ENCODE results near the gene CHST4. TPM values are rescaled to one million over a fixed set of nuclear protein-coding genes. Genes with fewer than 3 reads are reported as not detected.

Gene CHST4
- total RNA-seq, 1 donor from 2014 or later: not detected

DNA sequence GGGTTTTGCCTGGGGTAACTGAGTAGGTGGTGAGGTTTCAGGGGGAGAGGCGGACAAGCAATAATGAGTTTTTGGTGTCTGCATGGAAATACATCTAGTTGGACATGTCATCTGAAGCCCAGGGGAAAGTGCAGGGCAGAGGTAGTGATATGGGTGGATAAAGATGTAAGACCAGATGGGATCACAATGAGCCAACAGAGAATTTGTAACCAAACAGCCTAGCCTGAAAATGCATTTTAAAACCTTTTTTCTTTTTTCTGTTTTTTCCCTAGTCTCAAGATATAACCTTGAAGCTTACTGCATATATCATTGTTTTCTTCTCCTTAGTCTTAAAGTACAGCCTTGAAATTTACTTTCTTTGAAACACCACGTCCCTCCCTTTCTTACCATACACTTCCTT is 33.4 kb upstream of the CHST4 start:
- DNase-seq (no peak), ATAC-seq (ENCODE audit: low read depth) (no peak)
- TF ChIP-seq, protein P1, sequence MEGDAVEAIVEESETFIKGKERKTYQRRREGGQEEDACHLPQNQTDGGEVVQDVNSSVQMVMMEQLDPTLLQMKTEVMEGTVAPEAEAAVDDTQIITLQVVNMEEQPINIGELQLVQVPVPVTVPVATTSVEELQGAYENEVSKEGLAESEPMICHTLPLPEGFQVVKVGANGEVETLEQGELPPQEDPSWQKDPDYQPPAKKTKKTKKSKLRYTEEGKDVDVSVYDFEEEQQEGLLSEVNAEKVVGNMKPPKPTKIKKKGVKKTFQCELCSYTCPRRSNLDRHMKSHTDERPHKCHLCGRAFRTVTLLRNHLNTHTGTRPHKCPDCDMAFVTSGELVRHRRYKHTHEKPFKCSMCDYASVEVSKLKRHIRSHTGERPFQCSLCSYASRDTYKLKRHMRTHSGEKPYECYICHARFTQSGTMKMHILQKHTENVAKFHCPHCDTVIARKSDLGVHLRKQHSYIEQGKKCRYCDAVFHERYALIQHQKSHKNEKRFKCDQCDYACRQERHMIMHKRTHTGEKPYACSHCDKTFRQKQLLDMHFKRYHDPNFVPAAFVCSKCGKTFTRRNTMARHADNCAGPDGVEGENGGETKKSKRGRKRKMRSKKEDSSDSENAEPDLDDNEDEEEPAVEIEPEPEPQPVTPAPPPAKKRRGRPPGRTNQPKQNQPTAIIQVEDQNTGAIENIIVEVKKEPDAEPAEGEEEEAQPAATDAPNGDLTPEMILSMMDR (IDR thresholded peaks at IDR 0.05): no peak
- intact Hi-C loops (cut with micrococcal nuclease): no loop called here
- Mint-ChIP-seq H3K9me3 (no peaks in the 10 kb centered on the region), H3K27me3 (peaks cover 8% of the 10 kb centered on the region), H3K4me3 (no peak overlapping the region), H3K27ac (no peak overlapping the region), H3K4me1 (no peaks in the 10 kb centered on the region), H3K36me3 (ENCODE audit: low read depth) (no peaks in the 10 kb centered on the region)
- ChIA-PET POLR2A (no interaction called here), CTCF (no interaction called here)

DNA sequence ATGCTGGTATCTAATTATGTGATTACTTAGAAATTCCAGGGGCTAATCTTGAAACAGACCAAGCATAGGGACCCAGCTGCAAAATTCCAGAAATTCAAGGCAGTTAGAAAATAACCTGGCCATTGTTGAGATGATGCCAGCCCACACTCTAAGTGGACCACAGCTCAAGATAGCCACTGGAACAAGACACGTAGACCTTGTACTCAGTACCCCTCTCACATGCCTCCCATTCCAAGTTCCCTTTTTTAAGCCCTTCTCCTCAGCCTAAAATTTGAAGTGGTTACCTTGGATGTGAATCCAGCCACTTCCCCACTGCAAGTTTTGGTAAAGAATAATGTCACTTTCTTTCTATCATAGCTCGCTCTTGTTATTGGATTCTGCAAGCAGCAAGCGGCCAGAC is 33.0 kb upstream of the CHST4 start:
- TF ChIP-seq, protein P1 (IDR thresholded peaks at IDR 0.05): no peak
- no peaks in the 10 kb centered on the region for H3K4me1 Mint-ChIP-seq
- H3K36me3 Mint-ChIP-seq (ENCODE audit: low read depth): no peaks in the 10 kb centered on the region
- no peak overlapping the region for H3K27ac Mint-ChIP-seq
- intact Hi-C loops (cut with micrococcal nuclease): no loop called here
- ChIA-PET CTCF (no interaction called here), POLR2A (no interaction called here)
- peaks cover 9% of the 10 kb centered on the region for H3K27me3 Mint-ChIP-seq
- ATAC-seq (ENCODE audit: low read depth): no peak
- H3K4me3 Mint-ChIP-seq: no peak overlapping the region
- DNase-seq: no peak
- H3K9me3 Mint-ChIP-seq: no peaks in the 10 kb centered on the region

DNA sequence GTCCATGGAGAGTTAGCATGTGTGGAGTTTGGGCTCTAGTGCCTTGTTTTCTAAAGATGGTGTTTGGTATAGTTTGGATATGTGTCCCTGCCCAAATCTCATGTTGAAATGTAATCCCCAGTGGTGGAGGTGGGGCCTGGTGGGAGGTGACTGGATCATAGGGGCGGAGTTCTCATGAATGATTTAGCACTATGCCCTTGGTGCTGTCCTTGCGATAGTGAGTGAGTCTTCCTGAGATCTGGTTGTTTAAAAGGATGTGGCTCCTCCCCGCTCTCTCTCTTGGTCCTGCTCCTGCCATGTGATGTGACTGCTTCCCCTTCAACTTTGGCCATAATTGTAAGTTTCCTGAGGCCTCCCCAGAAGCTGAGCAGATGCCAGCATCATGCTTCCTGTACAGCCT is 28.2 kb upstream of the CHST4 start:
- TF ChIP-seq, protein P1 (IDR thresholded peaks at IDR 0.05): no peak
- intact Hi-C loops (cut with micrococcal nuclease): loop anchor here (5.0 kb wide), 1 partner anchor 36 kb away; the partner anchor contains the start of gene ZNF23
- H3K27ac Mint-ChIP-seq: no peak overlapping the region
- no peak for DNase-seq
- H3K9me3 Mint-ChIP-seq: no peaks in the 10 kb centered on the region
- ATAC-seq (ENCODE audit: low read depth): no peak
- ChIA-PET POLR2A (no interaction called here), CTCF (interaction anchor here (2.2 to 6.0 kb wide), 3 partner anchors 36 to 113 kb away, joined by 15 to 135 read pairs (median 54); partner anchors contain the start of gene ZNF23)
- peaks cover 19% of the 10 kb centered on the region for H3K27me3 Mint-ChIP-seq
- no peaks in the 10 kb centered on the region for H3K36me3 Mint-ChIP-seq (ENCODE audit: low read depth)
- H3K4me3 Mint-ChIP-seq: no peak overlapping the region
- H3K4me1 Mint-ChIP-seq: no peaks in the 10 kb centered on the region

DNA sequence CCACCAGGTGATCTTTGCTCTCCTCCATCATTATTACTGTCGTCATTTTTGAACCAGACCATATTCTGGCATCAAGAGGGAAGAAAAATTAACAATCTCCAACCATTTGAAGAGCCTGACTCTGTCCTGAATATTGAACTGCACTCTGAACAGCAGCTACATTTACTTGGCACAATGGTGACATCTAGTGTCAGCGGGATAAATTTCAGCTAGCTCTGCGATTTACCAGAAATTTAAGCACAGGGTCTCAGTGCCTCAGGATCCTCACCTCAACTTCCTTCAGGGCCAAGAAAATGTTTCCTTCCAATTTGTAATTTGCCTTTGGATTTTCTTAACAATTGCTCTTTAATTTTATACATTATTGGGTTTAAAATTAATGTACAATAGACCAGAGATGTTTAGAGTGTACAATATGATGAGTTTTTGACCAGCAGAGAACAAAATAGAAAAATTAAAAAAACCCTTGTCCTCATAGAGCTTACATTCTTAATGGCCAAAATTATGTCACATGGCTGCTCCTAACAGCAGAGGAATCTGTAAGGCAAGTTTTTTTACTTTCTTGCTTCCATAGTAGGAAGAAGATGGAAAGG is 26.4 kb upstream of the CHST4 start:
- Mint-ChIP-seq H3K4me3 (no peak overlapping the region), H3K36me3 (ENCODE audit: low read depth) (no peaks in the 10 kb centered on the region), H3K27me3 (peaks cover 24% of the 10 kb centered on the region), H3K9me3 (no peaks in the 10 kb centered on the region), H3K27ac (no peak overlapping the region), H3K4me1 (no peaks in the 10 kb centered on the region)
- ChIA-PET CTCF (interaction anchor here (1.0 to 6.0 kb wide), 19 partner anchors 9 to 728 kb away, joined by 3 to 135 read pairs (median 4); partner anchors contain the start of genes CALB2, ZNF19 and ZNF23), POLR2A (interaction anchor here (0.8 to 1.1 kb wide), 2 partner anchors 38 to 89 kb away, joined by 3 read pairs; partner anchors contain the start of gene ZNF23)
- ATAC-seq (ENCODE audit: low read depth): peak; percentile 81
- TF ChIP-seq, protein P1 (IDR thresholded peaks at IDR 0.05): no peak
- intact Hi-C loops (cut with micrococcal nuclease): loop anchor here (1.0 to 5.0 kb wide), 3 partner anchors 38 to 111 kb away; partner anchors contain the start of gene ZNF23
- DNase-seq: no peak

DNA sequence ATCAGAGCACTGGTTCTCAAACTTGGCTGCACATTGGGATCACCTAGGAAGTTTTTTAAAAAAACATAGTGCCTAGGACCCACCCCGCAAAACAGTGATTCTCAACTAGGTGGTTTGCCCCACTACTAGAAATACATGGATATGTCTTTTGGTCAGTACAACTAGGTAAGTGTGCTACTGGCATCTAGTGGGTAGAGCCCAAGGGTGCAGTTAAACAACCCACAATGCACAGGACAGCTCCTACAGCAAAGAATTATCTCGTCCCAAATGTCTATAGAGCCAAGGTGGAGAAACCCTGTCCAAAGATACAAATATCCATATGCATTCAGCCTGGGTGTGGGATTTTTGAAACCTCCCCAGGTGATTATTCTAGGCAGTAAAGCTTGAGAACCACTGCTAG is 25.3 kb upstream of the CHST4 start:
- H3K27me3 Mint-ChIP-seq: peaks cover 26% of the 10 kb centered on the region
- H3K4me1 Mint-ChIP-seq: no peaks in the 10 kb centered on the region
- ChIA-PET CTCF (interaction anchor here (0.6 to 6.0 kb wide), 7 partner anchors 22 to 142 kb away, joined by 3 to 135 read pairs (median 4); no protein-coding TSS in a partner anchor), POLR2A (no interaction called here)
- no peaks in the 10 kb centered on the region for H3K36me3 Mint-ChIP-seq (ENCODE audit: low read depth)
- H3K27ac Mint-ChIP-seq: no peak overlapping the region
- H3K9me3 Mint-ChIP-seq: no peaks in the 10 kb centered on the region
- H3K4me3 Mint-ChIP-seq: no peak overlapping the region
- no peak for ATAC-seq (ENCODE audit: low read depth)
- intact Hi-C loops (cut with micrococcal nuclease): no loop called here
- TF ChIP-seq, protein P1 (IDR thresholded peaks at IDR 0.05): no peak
- no peak for DNase-seq

All from activated B cell treated with CpG ODN at 0.5 μM for 24 hours (primary cell).